Erythroblast (primary cell): ENCODE results near the gene DLG2.

ENCODE experiments used
- GATA1 ChIP-seq: IDR thresholded peaks from 2 replicates; pipeline ENCODE4 v1.6.1; 2011; ENCODE audit warnings: low read depth, mild to moderate bottlenecking, control low read depth, low read length, moderate library complexity
- POLR2A ChIP-seq: IDR thresholded peaks from 2 replicates; pipeline ENCODE4 v1.6.1; 2011; ENCODE audit warnings: mild to moderate bottlenecking, low read length

DNA sequence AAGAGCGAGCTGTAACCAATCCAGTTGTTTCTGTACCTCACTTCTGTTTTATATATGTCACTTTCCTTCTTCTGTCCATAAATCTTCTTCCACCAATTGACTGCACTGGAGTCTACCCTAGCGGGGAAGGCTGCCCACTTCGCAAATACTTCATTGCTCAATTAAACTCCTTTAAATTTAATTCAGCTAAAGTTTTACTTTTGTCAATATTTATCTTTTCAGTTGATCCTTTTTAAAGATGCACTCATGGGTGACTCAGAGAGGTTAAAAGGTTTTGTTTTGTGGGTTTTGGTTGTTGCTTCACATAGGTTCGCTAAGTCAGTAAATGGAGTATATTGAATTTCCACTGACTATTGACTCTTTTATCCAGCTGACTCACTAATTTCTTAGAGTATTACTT, 597.2 kb downstream of the DLG2 start:
- TF ChIP-seq POLR2A, result no peak
- TF ChIP-seq GATA1, result no peak
